Activated B cell treated with CpG ODN at 0.5 μM for 24 hours (primary cell): ENCODE measurements around the gene SUPT3H. TPM values are rescaled to one million over a fixed set of nuclear protein-coding genes. Genes with fewer than 3 reads are reported as not detected.
"Not testable (repeated sequence)": the region's sequence is repeated elsewhere in the genome, so short reads cannot be mapped to it uniquely, and the experiment has no call there.

Source experiments
- ATAC-seq: fragments of 200-7000 bp; cut with Tn5 transposase; one replicate; pipeline ENCODE4 v1.10.0; 2021; ENCODE audit warnings: low read depth, mild to moderate bottlenecking, moderate library complexity
- CTCF ChIA-PET: fragments of 350-600 bp; sonication (Branson Sonifier 250); formaldehyde crosslinking; loops from one replicate; lab custom pipeline; 2021; ENCODE audit warnings: antibody characterized with exemption; lab: Charles Lee
- POLR2A ChIA-PET: fragments of 350-600 bp; sonication (Branson Sonifier 250); formaldehyde crosslinking; loops from one replicate; lab custom pipeline; 2021; ENCODE audit warnings: antibody characterized with exemption; lab: Charles Lee
- DNase-seq: peaks from one replicate; pipeline ENCODE4 v3.0.0; 2022
- H3K27ac Mint-ChIP-seq: one replicate; pipeline ENCODE4 v1.8.0; 2020; ENCODE audit warnings: mixed read lengths
- H3K27me3 Mint-ChIP-seq: one replicate; pipeline ENCODE4 v1.8.0; 2021; ENCODE audit warnings: mixed read lengths
- H3K36me3 Mint-ChIP-seq: one replicate; pipeline ENCODE4 v1.8.0; 2021; ENCODE audit warnings: low read depth, mixed read lengths
- H3K4me1 Mint-ChIP-seq: one replicate; pipeline ENCODE4 v1.8.0; 2021; ENCODE audit warnings: mixed read lengths
- H3K4me3 Mint-ChIP-seq: one replicate; pipeline ENCODE4 v1.8.0; 2020; ENCODE audit warnings: mild to moderate bottlenecking, mixed read lengths
- H3K9me3 Mint-ChIP-seq: one replicate; pipeline ENCODE4 v1.8.0; 2020; ENCODE audit warnings: mixed read lengths
- CTCF ChIP-seq: fragments of 200-600 bp; IDR thresholded peaks from one replicate; pipeline ENCODE4 v1.8.0; 2022; ENCODE audit warnings: antibody characterized with exemption, mild to moderate bottlenecking
- intact Hi-C: fragments of 100-400 bp; cut with micrococcal nuclease; formaldehyde crosslinking; loops from one replicate; pipeline ENCODE4 v1.15.1; 2024
- total RNA-seq: library from RNA; stranded (reverse); gene quantifications from 2 replicates; pipeline ENCODE4 v1.2.3, GENCODE V29; 2022

The SUPT3H gene
- total RNA-seq, 1 donor from 2014 or later = 9.9 TPM

- POLR2A ChIA-PET = no interaction called here
- peaks cover 6% of the 10 kb centered on the region for H3K4me1 Mint-ChIP-seq
- DNase-seq (no peak), ATAC-seq (no peak)
- no peaks in the 10 kb centered on the region for H3K27me3 Mint-ChIP-seq
- intact Hi-C loops = no loop called here
- TF ChIP-seq CTCF = no peak
- CTCF ChIA-PET = no interaction called here
- no peaks in the 10 kb centered on the region for H3K36me3 Mint-ChIP-seq
- H3K4me3 Mint-ChIP-seq = no peak overlapping the region
- H3K9me3 Mint-ChIP-seq = no peaks in the 10 kb centered on the region
- H3K27ac Mint-ChIP-seq = no peak overlapping the region
These were observed 193.7 kb downstream of the SUPT3H start for GRCh38 chr6:45184040-45184439.

- H3K4me3 Mint-ChIP-seq, POLR2A ChIA-PET: not testable (repeated sequence)
These were observed 201.4 kb downstream of the SUPT3H start for GRCh38 chr6:45176373-45176772.

GRCh38 chr6:45175272-45175671 is 202.5 kb downstream of the SUPT3H start:
- ATAC-seq (no peak), DNase-seq (no peak)
- no peak for TF ChIP-seq CTCF
- intact Hi-C loops = no loop called here
- CTCF ChIA-PET = no interaction called here
- H3K36me3 Mint-ChIP-seq = no peaks in the 10 kb centered on the region
- POLR2A ChIA-PET = no interaction called here
- no peak overlapping the region for H3K4me3 Mint-ChIP-seq
- no peaks in the 10 kb centered on the region for H3K9me3 Mint-ChIP-seq
- no peak overlapping the region for H3K27ac Mint-ChIP-seq
- H3K4me1 Mint-ChIP-seq = no peaks in the 10 kb centered on the region
- no peaks in the 10 kb centered on the region for H3K27me3 Mint-ChIP-seq

More at GRCh38 chr6:45176373-45176772, 201.4 kb downstream of the SUPT3H start:
- H3K36me3 Mint-ChIP-seq, DNase-seq, H3K27me3 Mint-ChIP-seq, ATAC-seq, H3K27ac Mint-ChIP-seq, CTCF ChIA-PET, H3K9me3 Mint-ChIP-seq, intact Hi-C loops, H3K4me1 Mint-ChIP-seq: not testable (repeated sequence)

DNA sequence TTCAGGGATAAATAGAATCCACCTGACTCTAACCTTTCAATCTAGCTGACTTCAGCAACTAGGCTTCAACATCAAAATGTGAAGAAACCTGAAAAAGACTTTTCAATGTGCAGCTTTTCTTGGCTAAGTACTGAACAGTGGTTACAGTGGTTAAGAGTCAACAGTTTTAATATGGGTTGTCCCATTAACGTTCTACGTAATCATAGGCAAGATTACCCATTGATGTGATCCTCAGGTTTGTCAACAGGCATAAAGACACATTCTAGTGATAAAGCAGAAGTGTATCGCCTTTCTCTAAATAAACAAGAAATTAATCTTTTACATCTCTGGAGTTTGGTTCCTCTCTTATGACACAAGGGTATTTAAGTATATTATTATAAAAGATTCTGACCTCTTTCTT is 203.7 kb downstream of the SUPT3H start:
- no peaks in the 10 kb centered on the region for H3K4me1 Mint-ChIP-seq
- POLR2A ChIA-PET = no interaction called here
- no peaks in the 10 kb centered on the region for H3K9me3 Mint-ChIP-seq
- CTCF ChIA-PET = no interaction called here
- H3K4me3 Mint-ChIP-seq = no peak overlapping the region
- H3K36me3 Mint-ChIP-seq = no peaks in the 10 kb centered on the region
- no peak for TF ChIP-seq CTCF
- no peak overlapping the region for H3K27ac Mint-ChIP-seq
- intact Hi-C loops = no loop called here
- no peak for DNase-seq
- H3K27me3 Mint-ChIP-seq = no peaks in the 10 kb centered on the region
- no peak for ATAC-seq

GRCh38 chr6:45171380-45171779 is 206.4 kb downstream of the SUPT3H start:
- Mint-ChIP-seq H3K4me3 (no peak overlapping the region), H3K27me3 (no peaks in the 10 kb centered on the region), H3K4me1 (no peaks in the 10 kb centered on the region), H3K36me3 (no peaks in the 10 kb centered on the region), H3K27ac (no peak overlapping the region), H3K9me3 (no peaks in the 10 kb centered on the region)
- DNase-seq (no peak), ATAC-seq (no peak)
- no peak for TF ChIP-seq CTCF
- intact Hi-C loops = no loop called here
- ChIA-PET POLR2A (no interaction called here), CTCF (no interaction called here)

GRCh38 chr6:45170309-45170708 is 207.4 kb downstream of the SUPT3H start:
- no peak for ATAC-seq
- H3K4me1 Mint-ChIP-seq = no peaks in the 10 kb centered on the region
- no peak overlapping the region for H3K4me3 Mint-ChIP-seq
- no peaks in the 10 kb centered on the region for H3K9me3 Mint-ChIP-seq
- TF ChIP-seq CTCF = no peak
- no peaks in the 10 kb centered on the region for H3K27me3 Mint-ChIP-seq
- ChIA-PET POLR2A (no interaction called here), CTCF (no interaction called here)
- DNase-seq = no peak
- H3K36me3 Mint-ChIP-seq = no peaks in the 10 kb centered on the region
- intact Hi-C loops = no loop called here
- H3K27ac Mint-ChIP-seq = no peak overlapping the region
